Esophagus muscularis mucosa (tissue), 2 donors: ENCODE data around the gene DDA1.

Experiments used
- POLR2A ChIP-seq: fragments of 450-650 bp; IDR thresholded peaks from one replicate; pipeline ENCODE4 v1.6.1; 2017; ENCODE audit warnings: antibody characterized with exemption, moderate library complexity, mild to moderate bottlenecking, low read depth
- POLR2AphosphoS5 ChIP-seq, 2 donors: sonication (generic); formaldehyde crosslinking; IDR thresholded peaks; one replicate each; pipeline ENCODE4 v1.6.1; 2017; ENCODE audit warnings: antibody characterized with exemption in 2 of 2

GRCh38 chr19:17327068-17327653 lies 17.8 kb downstream of the DDA1 start:
- TF ChIP-seq POLR2AphosphoS5 (IDR thresholded peaks at IDR 0.05) (no peak), POLR2A (no peak)
